HG03342 (cell line): ENCODE data around the gene CIAPIN1.
"Not testable (repeated sequence)": the region's sequence is repeated elsewhere in the genome, so short reads cannot be mapped to it uniquely, and the experiment has no call there.

Experiments used
- ATAC-seq: cut with Tn5 transposase; IDR thresholded peaks from one replicate; pipeline ENCODE4 v1.9.1; 2021; ENCODE audit warnings: mild to moderate bottlenecking, moderate library complexity; ENCODE audit not compliant: unreplicated experiment

Gene CIAPIN1

DNA sequence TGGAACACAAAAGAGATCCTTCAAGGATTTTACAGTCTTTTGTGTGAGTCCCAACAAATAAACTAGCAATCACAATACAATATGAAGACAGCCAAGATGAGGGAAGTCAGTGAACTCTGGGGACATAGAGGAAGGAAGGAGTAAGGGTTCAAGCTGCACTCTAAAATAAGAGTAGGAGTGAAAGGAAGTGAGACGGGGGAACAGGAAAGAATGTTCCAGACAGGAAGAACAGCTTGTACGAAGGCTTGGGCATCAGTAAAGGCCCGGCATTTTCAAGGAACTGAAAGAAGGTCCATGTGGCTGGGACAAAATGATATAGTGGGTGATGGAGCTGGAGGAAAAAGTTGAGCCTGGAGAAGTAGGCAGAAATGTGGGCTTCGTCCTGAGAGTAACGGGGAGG lies 38.1 kb downstream of the CIAPIN1 start:
- no peak for ATAC-seq

DNA sequence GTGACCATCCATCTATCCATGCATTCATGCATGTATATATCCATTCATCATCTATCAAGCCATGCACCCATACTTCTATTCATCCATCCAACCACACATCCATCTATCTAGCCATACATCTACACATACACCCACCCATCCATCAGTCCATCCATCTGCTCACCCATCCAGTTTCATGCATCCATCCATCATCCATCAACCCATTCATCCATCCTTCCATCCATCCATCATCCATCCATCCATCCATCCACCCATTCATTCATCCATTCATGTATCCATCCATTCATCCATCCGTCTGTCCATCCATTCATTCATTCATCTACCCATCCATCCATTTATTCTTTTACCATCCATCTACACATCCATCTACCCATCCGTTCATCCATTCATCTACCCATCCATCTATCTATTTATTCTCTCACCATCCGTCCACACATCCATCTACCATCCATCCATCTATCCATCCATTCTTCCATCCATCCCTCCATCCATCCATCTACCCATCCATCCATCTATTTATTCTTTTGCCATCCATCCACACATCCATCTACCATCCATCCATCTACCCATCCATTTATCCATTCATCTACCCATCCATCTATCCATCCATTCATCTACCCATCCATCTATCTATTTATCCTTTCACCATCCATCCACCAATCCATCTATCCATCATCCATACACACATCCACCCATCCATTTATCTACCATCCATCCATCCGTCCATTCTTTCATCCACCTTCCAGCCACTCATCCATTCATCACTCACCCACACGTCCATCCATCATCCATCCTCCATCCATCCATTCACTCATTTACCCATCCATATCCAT lies 39.4 kb downstream of the CIAPIN1 start:
- no peak for ATAC-seq

DNA sequence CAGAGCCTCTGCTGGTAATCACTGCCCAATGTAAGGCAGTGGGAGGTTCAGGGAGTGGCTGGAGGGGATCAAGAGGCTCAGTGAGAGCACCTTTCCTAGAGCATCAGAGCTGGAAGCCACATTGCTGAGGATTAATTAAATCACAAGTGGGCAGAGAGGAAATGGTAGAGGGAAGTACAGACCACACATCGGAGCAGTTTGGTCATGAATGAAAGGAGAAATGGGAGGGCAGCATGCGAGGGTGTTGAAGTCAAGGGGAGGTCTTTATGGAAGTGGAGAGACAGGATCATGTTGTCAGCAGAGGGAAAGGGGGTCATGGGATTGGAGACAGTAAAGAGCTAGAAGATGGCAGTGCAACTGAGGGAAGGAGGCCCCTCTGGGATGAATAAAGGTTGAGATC lies 40.3 kb downstream of the CIAPIN1 start:
- ATAC-seq: no peak

DNA sequence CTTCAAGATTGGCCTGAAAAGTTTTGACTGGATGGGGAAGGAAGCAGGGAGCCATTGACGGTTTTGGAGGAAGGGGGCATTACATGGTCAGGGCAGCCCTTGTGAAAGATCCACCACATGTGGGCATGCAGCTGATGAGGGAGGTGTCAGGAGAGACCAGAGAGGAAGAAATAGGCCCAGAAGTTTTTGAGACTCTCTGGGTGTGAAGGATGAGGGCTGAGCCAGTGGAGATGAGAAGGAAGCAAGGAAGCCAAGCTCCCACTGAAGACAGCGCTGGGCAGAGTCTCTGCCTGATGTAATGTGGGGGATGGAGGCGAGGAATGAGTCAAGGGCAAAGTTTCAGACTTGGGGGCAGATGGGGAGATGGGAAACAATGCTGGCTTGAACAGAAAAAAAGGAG lies 42.1 kb downstream of the CIAPIN1 start:
- ATAC-seq: no peak

DNA sequence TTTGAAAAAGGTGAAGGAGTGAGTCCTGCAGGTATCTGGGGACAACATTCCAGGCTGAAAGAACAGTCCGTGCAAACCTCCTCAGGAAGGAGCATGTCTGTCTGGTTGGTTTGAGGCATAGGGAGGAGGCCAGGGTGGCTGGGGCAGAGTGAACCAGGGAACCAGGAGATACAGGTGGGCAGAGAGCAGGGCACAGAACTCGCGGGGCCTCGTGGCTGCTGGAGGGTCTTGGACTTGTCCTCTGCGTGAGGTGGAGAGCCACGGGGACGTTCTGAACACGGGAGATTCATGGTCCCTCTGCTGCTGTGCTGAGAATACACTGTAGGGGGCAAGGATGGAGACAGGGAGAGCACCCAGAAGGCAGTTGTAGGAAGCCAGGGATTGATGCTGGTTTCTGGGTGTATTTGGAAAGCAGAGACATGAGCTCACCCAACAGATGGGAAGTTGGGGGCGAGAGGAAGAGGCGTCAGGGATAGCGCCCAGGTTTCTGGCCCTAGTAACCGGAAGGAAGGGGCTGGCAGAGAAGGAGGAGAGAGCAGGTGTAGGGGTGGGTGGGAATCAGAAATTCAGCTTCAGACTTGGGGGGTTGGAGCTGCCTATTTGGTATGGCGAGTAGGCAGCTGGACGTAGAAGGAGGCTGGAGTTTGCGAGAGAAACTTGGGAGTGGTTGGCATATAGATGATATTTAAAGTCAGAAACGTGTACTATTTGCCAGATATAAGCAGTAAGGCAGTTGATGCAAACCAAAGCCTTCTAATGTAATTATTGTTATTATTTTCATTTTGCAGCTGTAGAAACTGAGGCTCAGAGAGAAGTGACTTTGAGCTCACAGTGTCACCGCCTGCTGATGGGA lies 43.0 kb downstream of the CIAPIN1 start, which contains the start of gene CCL17:
Gene CCL17, plus strand, starts transcription at position 803 of the 853 bp plus-strand sequence. CDS start 9,166 bp downstream, outside the sequence.
- ATAC-seq: no peak

DNA sequence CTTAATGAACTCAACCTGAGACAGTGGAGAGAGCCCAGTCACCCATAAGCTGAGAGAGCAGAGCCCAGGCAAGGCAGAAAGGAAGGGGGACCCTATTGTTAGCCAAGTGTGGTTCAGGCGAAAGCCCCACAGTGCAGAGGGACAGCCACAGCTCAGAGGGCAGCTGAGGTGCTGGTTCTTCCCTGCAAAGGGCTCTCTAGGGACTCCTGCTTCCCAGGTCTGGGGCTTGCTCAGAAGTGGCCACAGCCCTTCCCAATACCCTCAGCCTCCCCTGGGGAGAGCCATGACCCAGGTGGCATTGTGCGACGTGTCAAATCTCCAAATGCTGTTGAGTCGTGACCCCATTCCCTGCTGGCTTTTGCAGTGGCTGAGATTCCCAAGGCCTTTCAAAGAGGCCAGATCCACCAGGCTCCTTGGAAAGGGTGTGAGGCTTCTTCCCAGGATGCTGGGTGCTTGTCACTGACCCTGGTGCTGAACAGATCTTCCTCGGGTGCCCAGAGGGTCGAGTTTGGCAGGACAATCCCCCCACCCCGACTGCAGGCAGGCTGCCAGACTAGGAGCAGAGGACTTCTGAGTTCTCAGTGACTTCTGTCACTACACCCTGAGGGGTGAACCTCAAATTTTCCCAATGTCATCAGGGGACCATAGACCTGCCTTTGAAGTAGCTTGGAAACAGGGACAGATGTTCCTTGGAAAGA lies 45.1 kb downstream of the CIAPIN1 start:
- ATAC-seq: no peak

DNA sequence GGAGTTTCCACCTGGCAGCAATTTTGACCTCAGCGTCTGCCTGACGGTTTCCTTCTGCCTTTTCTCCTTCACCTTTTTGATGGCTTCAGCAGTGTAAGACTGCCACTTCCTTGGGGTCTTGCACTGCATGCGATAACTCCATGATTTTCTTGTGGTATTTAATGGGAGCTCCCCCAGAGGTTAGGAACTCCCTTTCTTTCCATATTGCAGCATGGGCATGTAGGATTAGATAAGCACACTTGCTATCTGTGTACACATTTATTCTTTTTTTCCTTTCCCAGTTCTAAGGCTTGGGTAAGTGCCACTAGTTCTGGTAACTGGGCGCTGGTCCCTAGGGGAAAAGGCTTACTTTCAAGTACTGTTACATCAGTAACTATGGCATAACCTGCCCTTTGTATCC lies 49.7 kb downstream of the CIAPIN1 start:
- not testable (repeated sequence) for ATAC-seq

DNA sequence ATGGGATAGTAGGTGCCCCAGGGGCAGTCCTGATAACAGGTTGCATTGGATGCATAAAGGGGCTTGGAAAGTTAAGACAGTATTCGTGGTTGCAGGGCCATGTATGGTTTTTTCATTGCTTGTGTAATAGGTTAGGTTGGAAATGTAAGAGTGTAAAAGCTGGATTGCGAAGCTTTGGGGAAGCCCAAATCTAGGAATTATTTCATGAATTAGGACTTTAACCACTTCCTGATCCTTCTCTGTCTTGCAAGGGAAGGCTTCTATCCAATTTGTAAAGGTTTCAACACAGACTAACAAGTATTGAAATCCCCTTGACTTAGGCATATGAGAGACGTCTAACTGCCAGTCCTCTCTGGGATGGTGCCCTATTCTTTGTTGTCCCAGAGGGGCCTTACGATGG lies 50.4 kb downstream of the CIAPIN1 start:
- no peak for ATAC-seq

DNA sequence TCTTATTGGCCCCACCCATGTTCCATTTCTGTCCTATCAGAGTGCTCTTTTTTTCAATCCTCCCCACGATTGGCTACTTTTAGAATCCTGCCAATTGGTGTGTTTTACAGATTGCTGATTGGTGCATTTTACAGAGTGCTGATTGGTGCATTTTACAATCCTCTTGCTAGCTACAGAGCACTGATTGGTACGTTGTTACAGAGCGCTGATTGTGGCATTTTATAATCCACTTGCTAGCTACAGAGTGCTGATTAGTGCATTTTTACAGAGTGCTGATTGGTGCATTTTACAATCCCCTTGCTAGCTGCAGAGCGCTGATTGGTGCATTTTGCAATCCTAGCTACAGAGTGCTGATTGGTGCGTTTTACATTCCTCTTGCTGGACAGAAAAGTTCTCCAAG lies 52.2 kb downstream of the CIAPIN1 start:
- no peak for ATAC-seq

DNA sequence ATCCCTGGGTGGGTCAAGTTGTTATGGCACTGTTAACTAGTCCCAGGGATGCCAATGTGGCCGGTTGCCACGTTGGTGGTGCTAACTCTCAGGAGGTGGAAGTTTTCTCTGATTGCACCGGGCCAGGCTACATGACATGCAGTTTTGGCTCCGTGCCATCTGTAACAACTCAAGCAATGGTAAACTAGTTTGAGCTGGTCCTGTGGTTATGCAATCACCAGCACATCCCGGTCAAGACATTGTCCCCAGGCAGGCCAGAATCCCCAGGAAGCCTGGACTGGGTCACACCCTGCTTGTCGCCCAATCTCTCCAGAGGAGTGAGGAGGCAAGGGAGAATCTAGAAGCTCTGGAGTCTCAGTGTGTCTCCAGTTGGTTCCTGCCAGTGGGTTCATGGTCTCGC lies 52.7 kb downstream of the CIAPIN1 start:
- ATAC-seq: no peak

DNA sequence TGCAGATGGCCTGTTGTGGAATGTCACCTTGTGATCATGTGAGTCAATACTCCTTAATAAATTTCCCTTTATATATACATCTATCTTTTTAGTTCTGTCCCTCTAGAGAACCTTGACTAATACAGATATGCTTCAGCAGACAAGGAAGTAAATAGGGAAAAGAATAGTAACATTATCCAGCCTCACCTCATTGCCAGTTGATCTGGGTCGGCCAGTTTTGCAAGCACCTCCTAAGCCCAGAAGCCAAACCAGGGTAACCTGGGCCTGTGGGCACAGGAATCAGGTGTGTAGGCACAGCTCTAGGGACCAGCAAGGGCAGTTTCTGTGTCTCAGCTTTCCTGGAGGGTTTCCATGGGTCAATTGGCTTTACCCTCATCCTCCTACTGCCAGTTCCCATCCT lies 54.5 kb downstream of the CIAPIN1 start:
- no peak for ATAC-seq

DNA sequence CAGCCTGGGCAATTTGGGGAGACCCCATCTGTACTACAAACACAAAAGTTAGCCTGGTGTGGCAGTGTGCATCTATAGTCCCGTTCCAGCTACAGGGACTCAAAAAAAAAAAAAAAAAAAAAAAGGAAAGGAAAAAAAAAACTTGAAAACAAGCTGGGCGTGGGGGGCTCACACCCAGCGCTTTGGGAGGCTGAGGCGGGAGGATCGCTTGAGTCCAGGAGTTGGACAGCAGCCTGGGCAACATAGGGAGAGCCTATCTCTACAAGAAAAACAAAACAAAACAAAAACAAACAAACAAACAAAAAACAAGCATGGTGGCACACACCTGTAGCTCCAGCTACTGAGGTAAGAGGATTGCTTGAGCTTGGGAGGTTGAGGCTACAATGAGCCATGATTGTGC lies 55.5 kb downstream of the CIAPIN1 start:
- ATAC-seq: no peak

DNA sequence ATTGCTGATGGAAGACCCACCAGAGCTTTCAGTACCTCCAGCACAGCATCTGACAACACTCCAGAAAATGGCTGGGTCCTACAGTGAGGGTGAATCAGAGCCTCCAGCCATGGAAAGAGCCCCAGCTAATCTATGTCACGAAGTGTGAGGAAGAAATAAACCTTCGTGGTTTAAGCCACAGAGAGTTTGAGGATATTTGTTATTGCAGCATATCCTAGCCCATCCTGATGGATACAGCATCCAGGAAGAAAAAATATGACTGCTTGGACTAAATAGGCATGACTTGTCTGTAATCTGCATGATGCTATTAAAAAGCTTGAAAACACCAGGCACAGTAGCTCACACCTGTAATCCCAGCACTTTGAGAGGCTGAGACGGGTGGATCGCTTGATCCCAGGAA lies 55.9 kb downstream of the CIAPIN1 start:
- no peak for ATAC-seq

DNA sequence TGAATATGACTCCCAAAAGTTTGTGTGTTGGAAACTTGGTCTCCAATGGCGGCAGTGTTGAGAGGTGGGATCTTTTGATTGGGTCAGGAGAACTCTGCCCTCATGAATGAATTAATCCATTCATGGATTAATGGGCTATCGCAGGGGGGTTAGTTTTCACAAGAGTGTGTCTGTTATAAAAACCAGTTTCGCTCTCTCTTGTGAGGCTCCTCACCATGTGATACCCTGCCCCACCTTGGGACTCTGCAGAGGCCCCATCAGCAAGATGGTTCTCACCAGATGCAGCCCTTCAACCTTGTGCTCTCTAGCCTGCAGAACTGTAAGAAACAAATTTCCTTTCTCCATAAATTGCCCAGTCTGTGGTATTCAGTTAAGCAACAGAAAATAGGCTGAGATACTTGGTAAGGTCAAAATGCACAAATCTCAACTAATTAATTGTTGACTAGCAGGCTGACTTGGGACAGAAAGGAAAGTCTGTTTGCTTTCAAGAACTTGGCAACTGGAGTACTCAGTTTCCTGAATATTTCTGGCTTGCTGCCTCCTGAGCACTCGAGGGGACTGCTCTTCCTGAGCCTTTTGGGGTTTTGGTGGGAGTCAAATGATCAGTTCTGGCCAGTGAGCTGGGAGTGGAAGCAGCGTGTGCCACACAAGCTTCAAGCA lies 56.4 kb downstream of the CIAPIN1 start:
- ATAC-seq: no peak

DNA sequence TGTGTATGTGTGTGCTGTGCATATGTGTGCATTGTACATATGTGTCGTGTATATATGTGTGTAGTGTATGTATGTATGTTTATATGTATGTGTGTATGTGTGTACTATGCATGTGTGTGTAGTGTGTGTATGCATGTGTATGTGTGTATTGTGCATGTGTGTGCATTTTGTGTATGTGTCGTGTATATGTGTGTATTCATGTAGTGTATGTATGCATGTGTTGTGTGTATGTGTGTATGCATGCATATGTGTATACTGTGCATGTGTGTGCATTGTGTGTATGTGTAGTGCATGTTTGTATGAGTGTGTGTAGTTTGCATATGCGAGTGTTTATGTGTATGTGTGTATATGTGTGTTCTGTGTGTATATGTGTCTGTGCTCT lies 58.1 kb downstream of the CIAPIN1 start:
- ATAC-seq: no peak

DNA sequence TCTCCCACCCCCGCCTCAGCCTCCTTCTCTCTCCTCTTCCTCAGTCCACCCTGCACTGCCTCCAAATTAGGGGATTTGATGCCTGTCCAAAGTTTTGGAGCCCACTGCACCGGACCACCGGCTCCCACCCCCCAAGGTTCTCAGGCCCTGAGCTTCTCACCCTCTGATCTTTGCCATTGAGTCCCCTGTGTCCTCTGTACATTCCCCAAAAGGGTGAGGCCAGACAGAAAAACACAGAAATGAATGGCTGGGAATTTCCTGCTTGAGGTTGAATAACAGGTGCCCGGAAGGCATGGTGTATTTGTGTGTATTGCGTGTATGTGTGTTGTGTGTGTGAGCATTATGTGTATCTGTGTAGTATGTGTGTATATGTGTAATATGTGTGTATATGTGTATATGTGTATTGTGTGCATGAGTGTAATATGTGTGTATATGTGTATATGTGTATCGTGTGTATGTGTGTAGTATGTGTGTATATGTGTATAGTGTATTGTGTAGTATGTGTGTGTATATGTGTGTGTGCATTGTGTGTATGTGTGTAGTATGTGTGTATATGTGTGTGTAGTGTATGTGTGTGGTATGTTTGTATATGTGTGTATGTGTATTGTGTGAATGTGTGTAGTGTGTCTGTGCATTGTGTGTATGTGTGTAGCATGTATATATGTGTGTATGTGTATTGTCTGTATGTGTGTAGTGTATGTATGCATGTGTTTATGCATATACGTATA lies 58.7 kb downstream of the CIAPIN1 start:
- ATAC-seq: no peak

DNA sequence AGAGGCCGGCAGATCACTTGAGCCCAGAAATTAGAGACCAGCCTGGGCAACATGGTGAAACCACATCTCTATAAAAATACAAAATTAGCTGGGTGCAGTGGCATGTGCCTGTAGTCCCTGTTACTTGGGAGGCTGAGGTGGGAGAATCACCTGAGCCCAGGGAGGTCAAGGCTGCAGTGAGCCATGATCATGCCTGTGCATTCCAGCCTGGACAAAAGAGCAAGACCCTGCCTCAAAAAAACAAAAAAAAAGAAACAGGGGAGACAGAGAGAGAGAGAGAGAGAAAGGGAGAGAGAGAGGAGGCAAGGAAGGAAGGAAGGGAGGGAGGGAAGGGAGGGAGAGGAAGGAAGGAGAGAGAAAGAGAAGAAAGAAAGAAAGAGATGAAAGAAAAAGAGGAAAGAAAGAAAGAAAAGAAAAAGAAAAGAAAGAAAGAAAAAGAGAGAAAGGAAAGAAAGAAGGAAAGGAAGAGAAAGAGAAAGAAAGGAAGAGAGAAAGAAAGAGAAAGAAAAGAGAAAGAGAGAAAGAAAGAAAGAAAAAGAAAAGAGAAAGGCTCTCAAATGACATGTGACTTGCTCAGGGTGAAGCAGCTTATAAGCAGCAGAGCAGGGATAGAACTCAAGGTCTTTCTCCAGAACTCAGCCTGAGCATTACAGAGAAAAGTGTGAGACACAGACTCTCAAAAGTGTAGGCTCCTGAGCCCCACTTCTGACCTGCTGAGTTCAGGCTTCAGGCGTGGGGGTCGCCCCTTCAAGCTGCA lies 59.4 kb downstream of the CIAPIN1 start:
- no peak for ATAC-seq

DNA sequence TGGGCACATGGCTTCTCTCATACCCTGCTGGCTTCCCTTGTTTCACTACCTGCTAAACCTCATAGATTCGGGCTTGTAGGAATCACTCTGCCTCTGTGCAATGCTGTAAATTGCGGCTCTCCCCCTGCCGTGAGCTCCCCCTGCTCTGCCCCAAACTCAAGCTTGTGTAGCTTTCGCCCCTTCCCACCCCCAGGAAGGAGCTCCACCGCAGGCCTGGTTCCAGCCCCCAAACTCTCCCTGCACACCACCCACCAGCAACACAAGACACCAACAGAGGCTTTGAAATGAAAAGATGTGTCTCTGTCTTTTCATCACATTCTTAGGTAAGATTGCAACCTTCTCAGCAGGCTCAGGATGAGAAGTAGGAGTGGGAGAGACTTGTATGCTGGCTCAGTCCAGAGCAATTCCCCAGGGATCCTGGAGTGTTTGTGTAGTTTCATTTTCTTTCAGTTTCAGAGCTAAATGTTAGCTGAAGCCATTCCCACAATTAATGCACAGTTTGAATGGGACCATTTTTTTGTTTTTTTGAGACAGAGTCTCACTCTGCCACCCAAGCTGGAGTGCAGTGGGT lies 60.7 kb downstream of the CIAPIN1 start:
- no peak for ATAC-seq

DNA sequence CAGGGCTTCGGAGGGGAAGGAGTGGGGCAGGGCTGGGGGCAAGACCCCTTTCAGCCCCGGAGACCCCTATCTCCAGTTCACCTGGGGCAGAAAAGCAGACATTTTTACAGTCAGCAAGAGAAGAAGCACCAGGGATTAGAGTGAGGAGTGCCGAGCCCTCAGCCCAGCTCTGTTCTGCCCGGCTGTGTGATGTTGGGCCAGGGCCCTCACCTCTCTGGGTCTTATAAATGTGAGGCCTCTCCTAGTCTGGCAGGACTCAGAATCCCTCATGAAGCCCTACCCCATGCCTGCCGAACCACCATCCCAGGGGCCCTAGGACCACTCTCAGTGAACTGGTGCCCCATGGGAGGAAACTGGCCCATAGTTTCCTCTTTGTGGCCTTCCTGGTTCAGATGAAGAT lies 62.1 kb downstream of the CIAPIN1 start:
- ATAC-seq: no peak
